Ectodermal cell (in vitro differentiated cells): ENCODE data around the gene B4GALNT1.

Source experiments
- H3K27ac ChIP-seq: 2 replicates; pipeline ENCODE4 v1.7.0; 2013; ENCODE audit warnings: mild to moderate bottlenecking, low read depth, low read length; ENCODE audit not compliant: insufficient read depth, poor library complexity, severe bottlenecking
- H3K27me3 ChIP-seq: 2 replicates; pipeline ENCODE4 v1.7.0; 2013; ENCODE audit warnings: mild to moderate bottlenecking, low read length; ENCODE audit not compliant: insufficient read depth, control insufficient read depth, poor library complexity, severe bottlenecking
- H3K36me3 ChIP-seq: one replicate; pipeline ENCODE4 v1.7.0; 2013; ENCODE audit warnings: low read length; ENCODE audit not compliant: control insufficient read depth, insufficient read depth
- H3K4me1 ChIP-seq: one replicate; pipeline ENCODE4 v1.7.0; 2013; ENCODE audit warnings: low read length; ENCODE audit not compliant: control insufficient read depth, insufficient read depth
- H3K4me3 ChIP-seq: 2 replicates; pipeline ENCODE4 v1.7.0; 2013; ENCODE audit warnings: low read depth, low read length, control low read depth; ENCODE audit not compliant: insufficient read depth
- H3K9me3 ChIP-seq: 2 replicates; pipeline ENCODE4 v1.7.0; 2013; ENCODE audit warnings: mild to moderate bottlenecking, low read length, moderate library complexity; ENCODE audit not compliant: control insufficient read depth
- WGBS, 2 experiments: methylation state at CpG; one replicate each; pipeline ENCODE4 v1.1.7; 2013; ENCODE audit warnings: missing lambda C conversion rate in 2 of 2; 5-methylcytosine and 5-hydroxymethylcytosine counted together

The B4GALNT1 gene

GRCh38 chr12:57626111-57626920 is 6.7 kb downstream of the B4GALNT1 start:
- Histone ChIP-seq H3K27ac (no peak overlapping the region), H3K27me3 (peaks cover 98% of the 10 kb centered on the region), H3K36me3 (no peaks in the 10 kb centered on the region), H3K4me3 (no peak overlapping the region), H3K4me1 (peaks cover 2% of the 10 kb centered on the region), H3K9me3 (no peaks in the 10 kb centered on the region)
- WGBS, 2 experiments: 88% methylated on average over 13 of the region's 13 CpGs

- no peak overlapping the region for H3K27ac ChIP-seq
- H3K9me3 ChIP-seq: no peaks in the 10 kb centered on the region
- no peaks in the 10 kb centered on the region for H3K4me1 ChIP-seq
- no peak overlapping the region for H3K4me3 ChIP-seq
- H3K36me3 ChIP-seq: no peaks in the 10 kb centered on the region
- H3K27me3 ChIP-seq: peaks cover 98% of the 10 kb centered on the region
- 88 to 92% methylated on average over 12 of the region's 12 CpGs for WGBS, 2 experiments
These were observed 7.6 kb downstream of the B4GALNT1 start for GRCh38 chr12:57625261-57626032.

- H3K4me3 ChIP-seq: no peak overlapping the region
- 87 to 88% methylated on average over 8 of the region's 8 CpGs for WGBS, 2 experiments
- H3K4me1 ChIP-seq: no peaks in the 10 kb centered on the region
- H3K36me3 ChIP-seq: no peaks in the 10 kb centered on the region
- no peak overlapping the region for H3K27ac ChIP-seq
- peaks cover 98% of the 10 kb centered on the region for H3K27me3 ChIP-seq
- H3K9me3 ChIP-seq: no peaks in the 10 kb centered on the region
These were observed 8.4 kb downstream of the B4GALNT1 start for GRCh38 chr12:57624441-57625220.

- Histone ChIP-seq H3K4me1 (no peaks in the 10 kb centered on the region), H3K27ac (no peak overlapping the region), H3K36me3 (no peaks in the 10 kb centered on the region), H3K9me3 (no peaks in the 10 kb centered on the region), H3K27me3 (peaks cover 98% of the 10 kb centered on the region), H3K4me3 (no peak overlapping the region)
- 79 to 84% methylated on average over 5 of the region's 5 CpGs for WGBS, 2 experiments
These were observed 9.1 kb downstream of the B4GALNT1 start for GRCh38 chr12:57623811-57624390.

GRCh38 chr12:57623385-57623784 is 9.6 kb downstream of the B4GALNT1 start:
- H3K27ac ChIP-seq: no peak overlapping the region
- H3K36me3 ChIP-seq: no peaks in the 10 kb centered on the region
- peaks cover 98% of the 10 kb centered on the region for H3K27me3 ChIP-seq
- no peaks in the 10 kb centered on the region for H3K4me1 ChIP-seq
- 79 to 93% methylated on average over 2 of the region's 2 CpGs for WGBS, 2 experiments
- H3K4me3 ChIP-seq: no peak overlapping the region
- no peaks in the 10 kb centered on the region for H3K9me3 ChIP-seq

DNA sequence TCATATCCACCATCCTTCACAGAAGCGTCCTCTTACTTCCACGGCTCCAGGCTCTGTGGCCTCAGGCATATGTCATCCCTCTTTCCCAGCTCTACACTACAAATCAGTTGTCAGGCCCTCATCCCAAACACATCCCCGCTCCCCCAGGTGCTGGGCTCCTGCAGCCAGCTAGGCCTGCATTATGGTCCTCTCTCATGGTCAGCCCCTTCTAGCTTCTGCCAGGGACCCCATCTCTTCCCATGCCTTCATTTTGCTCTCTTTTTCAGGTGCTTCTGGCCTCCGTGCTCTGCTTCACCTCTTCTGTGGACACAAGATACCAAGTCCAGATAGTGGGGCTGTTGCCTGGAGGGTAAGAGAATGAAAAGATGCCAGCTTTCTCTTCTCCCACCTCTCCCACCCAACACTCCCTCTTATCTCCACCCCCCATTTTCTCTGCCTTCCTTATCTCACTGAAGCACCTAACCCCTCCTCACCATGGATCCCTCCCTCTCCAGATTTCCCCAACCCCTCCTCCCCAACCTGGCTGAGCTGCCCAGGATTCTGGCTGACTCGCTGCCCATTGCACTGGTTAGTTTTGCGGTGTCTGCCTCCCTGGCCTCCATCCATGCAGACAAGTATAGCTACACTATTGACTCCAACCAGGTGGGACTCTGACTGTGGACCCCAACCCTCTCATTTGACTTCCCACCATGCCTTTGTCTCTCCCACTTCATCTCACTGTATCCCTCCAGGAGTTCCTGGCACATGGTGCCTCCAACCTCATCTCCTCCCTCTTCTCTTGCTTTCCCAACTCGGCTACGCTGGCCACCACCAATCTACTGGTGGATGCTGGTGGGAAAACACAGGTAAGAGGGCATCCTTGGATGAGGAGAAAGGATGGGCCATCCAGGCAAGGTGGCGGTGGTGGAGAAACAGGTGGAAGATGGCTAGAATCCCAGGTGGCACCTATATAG is 10.4 kb downstream of the B4GALNT1 start:
- H3K27me3 ChIP-seq: peaks cover 98% of the 10 kb centered on the region
- WGBS, 2 experiments: 80 to 85% methylated on average over 9 of the region's 9 CpGs
- no peaks in the 10 kb centered on the region for H3K4me1 ChIP-seq
- no peak overlapping the region for H3K4me3 ChIP-seq
- no peaks in the 10 kb centered on the region for H3K36me3 ChIP-seq
- no peak overlapping the region for H3K27ac ChIP-seq
- no peaks in the 10 kb centered on the region for H3K9me3 ChIP-seq

DNA sequence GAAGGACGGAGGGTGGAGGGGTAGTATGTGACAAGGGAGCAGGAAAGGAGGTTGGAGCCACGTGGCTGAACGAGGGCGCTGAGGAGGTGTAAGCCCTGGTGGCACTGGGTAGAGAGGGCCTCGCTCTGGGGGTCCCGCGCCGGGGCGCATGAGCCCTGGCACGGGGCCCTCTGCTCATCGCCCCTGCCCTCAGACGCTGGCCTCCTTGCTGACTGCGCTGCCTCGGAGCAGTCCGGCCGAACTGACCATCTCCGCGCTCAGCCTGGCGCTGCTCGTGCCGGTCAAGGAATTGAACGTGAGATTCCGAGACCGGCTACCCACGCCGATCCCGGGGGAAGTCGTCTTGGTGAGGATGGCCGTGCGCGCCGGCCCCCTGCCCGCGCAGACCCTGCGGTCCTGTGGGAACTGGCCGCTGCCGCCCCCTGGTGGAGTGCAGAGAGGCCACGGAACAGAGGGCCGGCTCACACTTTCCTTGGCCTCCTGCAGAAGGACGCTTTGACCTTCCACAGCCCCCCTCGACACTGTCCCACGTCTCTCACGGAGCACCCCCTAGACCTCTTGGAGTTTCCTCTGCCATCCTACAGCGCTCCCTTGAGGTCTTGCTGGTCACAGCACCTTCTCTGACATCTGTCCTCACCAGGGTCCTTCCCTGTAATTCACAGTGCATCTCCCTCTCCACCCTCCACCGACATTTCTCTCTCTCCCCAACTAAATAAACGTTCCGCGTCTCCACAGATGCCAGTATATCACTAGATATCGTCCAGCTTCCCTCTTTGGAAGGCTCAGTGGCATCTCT is 11.3 kb downstream of the B4GALNT1 start:
- Histone ChIP-seq H3K27ac (no peak overlapping the region), H3K4me3 (peak overlapping the region; percentile 35), H3K36me3 (no peaks in the 10 kb centered on the region), H3K4me1 (no peaks in the 10 kb centered on the region), H3K9me3 (no peaks in the 10 kb centered on the region), H3K27me3 (peaks cover 95% of the 10 kb centered on the region)
- 2 to 3% methylated on average over 49 of the region's 49 CpGs for WGBS, 2 experiments

DNA sequence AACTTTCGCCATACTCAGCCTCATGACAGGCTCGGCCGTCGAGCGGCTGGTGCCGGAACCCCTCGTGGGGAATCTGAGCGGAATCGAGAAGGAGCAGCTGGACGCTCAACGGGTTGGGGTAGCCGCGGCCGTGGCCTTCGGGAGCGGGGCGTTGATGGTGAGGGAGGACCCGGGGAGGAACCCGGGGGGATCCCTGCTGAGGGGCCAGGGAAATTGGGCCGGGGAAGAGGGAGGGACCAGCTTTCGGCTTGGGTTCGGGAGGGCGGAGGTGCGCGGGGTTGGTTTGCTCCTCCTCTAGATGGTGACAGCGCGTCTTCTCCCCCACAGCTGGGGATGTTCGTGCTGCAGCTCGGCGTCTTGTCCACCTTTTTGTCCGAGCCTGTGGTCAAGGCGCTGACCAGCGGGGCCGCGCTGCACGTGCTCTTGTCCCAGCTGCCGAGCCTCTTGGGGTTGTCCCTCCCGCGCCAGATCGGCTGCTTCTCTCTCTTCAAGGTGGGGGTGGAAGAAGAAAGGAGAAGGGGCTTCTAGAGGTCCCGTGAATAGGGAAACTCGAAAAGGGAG is 12.0 kb downstream of the B4GALNT1 start:
- 3 to 5% methylated on average over 42 of the region's 42 CpGs for whole genome bisulfite sequencing, 2 experiments
- Histone ChIP-seq H3K9me3 (no peaks in the 10 kb centered on the region), H3K4me1 (no peaks in the 10 kb centered on the region), H3K27me3 (peaks cover 90% of the 10 kb centered on the region), H3K27ac (no peak overlapping the region), H3K36me3 (no peaks in the 10 kb centered on the region), H3K4me3 (peak overlapping the region; percentile 35)
